GM19240 (cell line): ENCODE results near the gene SMIM36.
"Not testable (repeated sequence)": the region's sequence is repeated elsewhere in the genome, so short reads cannot be mapped to it uniquely, and the experiment has no call there.

Experiments used
- DNase-seq: peaks from one replicate; pipeline ENCODE4 v3.0.0; 2011; ENCODE audit warnings: low spot score; ENCODE audit not compliant: insufficient read length

The SMIM36 gene

DNA sequence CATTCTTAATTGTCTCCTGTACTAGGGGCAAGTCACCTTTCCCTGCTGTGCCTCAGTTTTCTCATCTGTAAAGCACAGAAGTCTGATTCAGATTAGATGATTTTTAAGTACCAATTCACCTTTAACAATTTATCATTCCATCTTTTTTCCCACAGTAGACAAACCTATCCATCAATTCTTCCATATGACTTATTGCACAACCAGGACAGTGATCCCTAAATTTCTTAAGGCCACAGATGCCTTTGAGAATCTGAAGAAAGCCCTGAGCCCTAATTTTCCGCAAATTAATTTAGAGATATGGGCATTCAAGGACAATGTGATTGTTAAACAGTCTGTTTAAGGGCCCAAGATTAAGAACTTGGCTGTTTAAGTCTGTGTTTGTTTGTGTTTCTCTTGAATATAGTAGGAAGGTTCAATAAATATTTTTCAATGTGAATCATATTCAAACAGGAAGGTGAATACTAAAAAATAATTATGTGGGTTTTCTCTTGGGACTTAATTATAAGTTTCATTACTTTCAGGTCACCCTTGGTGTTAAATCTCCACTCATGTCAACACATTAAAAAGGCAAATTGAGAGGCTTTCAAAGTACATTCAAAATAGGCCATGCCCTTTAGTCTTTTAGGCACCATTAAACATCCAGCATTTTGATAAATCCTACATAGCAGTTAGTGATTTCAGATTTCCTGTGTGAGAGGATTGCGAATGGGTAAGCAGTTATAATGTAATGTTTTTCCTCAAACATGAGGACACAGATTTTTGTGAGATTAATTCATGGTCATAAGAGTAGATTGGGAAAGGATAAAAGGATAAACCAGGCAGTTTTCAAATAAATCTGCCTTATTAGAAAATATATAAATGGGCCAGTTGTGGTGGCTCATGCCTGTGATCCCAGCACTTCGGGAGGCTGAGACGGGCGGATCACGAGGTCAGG is 54.7 kb downstream of the SMIM36 start:
- DNase-seq = no peak

DNA sequence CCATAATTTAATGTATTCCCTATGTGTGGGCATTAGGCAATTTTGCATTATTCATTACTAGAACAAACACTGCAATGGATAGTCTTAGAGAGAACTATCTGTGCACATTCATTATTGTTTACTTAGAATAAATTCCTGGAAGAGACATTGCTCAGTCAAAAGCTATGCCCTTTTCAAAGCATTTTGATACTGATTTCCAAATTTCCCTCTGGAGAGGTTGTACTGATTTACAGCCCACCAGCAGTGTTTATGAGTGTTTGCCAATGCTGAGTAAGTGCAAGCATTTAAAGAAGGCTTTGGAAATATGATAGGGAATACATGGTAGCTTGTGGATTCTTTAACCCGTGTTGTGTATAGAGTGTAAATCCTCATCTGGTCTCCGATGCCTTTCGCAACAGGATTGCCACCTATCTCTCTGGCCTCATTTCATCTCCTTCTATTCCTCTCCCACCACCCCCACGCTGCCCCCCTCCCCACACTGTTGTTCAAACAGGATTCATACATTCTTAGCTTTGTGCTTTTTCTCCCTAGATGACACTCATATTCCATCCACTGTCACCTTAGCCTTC is 56.3 kb downstream of the SMIM36 start:
- DNase-seq = no peak

- no peak for DNase-seq
Measured at GRCh38 chr17:55453839-55454557, 57.3 kb downstream of the SMIM36 start.

DNA sequence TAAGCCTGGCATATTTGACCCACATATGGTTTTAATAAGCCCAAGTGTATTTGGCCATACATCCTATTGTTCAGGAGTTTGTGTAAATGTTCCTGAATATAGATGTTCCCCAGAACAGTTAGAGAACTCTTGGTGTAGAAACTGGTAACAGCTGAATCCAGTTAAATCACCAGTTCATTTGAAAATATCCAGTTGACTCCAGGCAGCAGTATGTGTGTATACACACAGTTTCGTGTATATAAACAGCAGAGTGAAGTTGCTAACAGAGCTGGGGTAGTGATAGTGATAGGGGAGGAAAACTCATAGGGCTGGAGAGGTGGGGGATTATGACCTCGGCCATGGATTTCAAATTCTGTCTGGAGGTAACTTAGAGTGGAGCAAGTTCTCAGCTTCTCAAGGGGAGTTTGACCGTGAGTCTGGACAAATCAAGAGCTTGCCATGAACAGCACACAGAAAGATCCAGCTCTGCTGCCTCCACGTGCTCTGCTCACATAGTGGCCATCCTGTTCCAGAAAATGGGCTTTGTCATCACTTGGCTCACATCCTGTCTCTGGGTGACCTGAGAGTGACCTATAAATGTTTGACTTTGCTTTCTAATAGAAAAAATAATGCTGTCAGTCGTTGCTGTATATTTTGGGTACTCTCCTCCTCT is 59.0 kb downstream of the SMIM36 start:
- no peak for DNase-seq

- no peak for DNase-seq
Measured at GRCh38 chr17:55451758-55452138, 59.5 kb downstream of the SMIM36 start.

- DNase-seq = no peak
Measured at GRCh38 chr17:55451203-55451641, 60.0 kb downstream of the SMIM36 start.

DNA sequence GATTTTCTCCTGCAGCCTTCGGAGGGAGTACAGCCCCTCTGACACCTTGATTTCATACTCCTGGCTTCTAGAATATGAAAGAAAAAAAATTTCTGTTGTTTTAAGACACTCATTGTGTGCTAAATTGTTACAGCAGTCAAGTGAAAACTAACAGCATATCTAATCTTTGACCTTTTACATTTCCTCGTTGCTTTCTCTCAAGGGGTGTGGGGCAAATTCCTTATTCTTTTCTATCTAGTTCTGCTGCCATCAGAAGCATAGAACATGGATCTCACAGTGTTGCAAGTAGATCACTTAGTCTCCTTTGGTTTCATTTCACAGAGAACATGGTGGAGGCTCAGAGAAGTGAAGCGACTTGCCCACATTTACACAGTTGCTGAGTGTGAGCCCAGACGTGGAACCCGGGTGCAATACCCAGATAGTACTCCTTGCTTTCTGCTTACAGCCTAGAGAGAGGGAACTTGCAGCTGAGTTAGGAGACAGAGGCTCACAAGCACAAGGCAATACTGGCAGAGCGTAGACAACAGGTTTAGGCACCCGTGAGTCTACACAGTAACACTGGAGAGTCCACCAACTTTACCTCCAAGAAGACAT is 60.9 kb downstream of the SMIM36 start:
- no peak for DNase-seq

GRCh38 chr17:55448681-55449080 is 62.6 kb downstream of the SMIM36 start:
- no peak for DNase-seq

- DNase-seq = no peak
Measured at GRCh38 chr17:55446581-55447205, 64.6 kb downstream of the SMIM36 start.

- not testable (repeated sequence) for DNase-seq
Measured at GRCh38 chr17:55446004-55446403, 65.2 kb downstream of the SMIM36 start.

GRCh38 chr17:55444471-55445441 is 66.5 kb downstream of the SMIM36 start:
- DNase-seq = no peak

DNA sequence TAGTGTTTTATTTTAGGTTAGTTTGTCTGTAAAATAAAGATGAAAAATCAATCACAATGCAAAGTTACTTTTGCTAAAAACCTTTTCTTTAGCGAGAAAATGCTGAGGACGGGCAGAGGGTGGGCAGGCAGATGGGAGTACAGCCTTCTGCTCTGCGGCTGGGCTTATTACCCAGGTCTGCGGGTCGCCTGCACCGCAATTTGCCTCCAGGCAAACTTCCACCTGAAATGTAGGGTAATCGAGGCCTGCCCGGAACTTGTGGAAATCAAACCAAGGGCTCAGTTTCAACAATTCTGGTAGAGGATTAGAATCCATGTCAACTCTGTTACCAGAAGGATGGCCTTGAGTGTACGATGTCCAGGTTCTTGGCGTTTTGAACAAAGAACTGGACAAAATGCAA is 67.3 kb downstream of the SMIM36 start:
- no peak for DNase-seq

DNA sequence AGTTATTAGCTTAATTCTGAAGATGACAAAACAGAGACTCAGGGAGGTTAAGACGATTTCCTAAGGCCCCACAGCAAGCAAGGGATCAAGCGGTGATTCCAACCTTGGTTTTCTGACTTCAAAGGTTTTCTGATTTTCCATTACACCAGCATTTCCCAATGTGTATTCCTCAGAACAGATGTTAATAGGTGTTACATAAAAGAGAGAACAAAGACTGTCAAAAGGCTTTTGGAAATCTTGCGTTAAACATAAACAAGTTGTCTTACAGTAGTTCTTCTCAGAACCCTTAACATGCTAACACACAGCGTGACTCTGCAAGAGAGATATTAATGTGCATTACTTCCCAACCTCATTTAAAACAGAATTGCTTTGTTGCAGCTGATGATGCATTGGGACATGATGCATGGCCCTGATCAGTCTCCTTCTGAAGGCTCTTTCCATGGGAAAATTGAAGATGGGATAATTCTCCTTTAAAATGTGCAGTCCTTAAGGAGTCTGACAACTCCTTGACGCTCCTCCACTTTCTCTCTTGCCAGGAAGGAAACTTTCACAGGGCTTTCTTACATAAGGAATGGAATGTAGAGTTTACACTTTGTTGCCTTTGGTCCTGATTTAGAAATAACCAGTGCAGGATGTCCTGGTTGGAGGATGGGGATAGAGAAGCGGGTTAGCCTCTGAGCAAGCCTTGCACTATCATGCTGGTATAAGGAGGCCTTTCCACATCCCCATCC is 68.1 kb downstream of the SMIM36 start:
- no peak for DNase-seq

- no peak for DNase-seq
Measured at GRCh38 chr17:55442462-55442861, 68.8 kb downstream of the SMIM36 start.

DNA sequence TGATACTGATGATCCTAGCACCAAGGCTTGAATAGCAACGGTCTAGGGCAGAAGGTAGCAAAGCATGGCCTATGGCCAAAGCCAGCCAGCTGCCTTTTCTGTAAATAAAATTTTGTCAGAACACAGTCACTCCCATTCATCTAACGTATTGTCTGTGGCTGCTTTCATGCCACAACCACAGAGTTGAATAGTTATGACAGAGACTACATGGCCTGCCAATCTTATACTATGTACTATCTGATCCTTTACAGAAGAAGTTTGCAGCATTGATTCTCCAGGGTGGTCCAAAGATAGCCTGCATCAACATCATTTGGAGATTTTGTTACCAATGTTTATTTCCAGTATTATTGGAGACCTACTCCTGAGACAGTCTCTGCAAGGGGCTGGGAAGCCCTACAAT is 69.7 kb downstream of the SMIM36 start:
- DNase-seq = no peak

GRCh38 chr17:55440391-55440790 is 70.9 kb downstream of the SMIM36 start:
- DNase-seq = no peak

GRCh38 chr17:55437159-55437605 is 74.1 kb downstream of the SMIM36 start:
- peak; percentile 42 for DNase-seq

- DNase-seq = no peak
Measured at GRCh38 chr17:55436224-55437158, 74.8 kb downstream of the SMIM36 start.
